SH-SY5Y (cell line): ENCODE data around the gene PIK3C2B.

Experiments used
- GATA2 ChIP-seq: IDR thresholded peaks from 2 replicates; pipeline ENCODE4 v1.6.1; 2011; ENCODE audit warnings: mild to moderate bottlenecking, low read depth, low read length
- GATA3 ChIP-seq: IDR thresholded peaks from 2 replicates; pipeline ENCODE4 v1.6.1; 2011; ENCODE audit warnings: low read depth, mild to moderate bottlenecking, low read length, moderate library complexity

GRCh38 chr1:204465546-204466415 lies 28.8 kb downstream of the PIK3C2B start:
- TF ChIP-seq GATA2 (peak; percentile 45; the same call in 1 of the 2 replicates), GATA3 (no peak)
